Activated CD4-positive, alpha-beta T cell treated with anti-CD3 and anti-CD28 coated beads, Interleukin-2, Interleukin-6, amounts not matched to agents 100 ng/mL and 50 ng/mL, durations not matched to agents 16 hours and 8 hours (primary cell): Measurements from ENCODE around the gene ADAMTS3.
"Not testable (repeated sequence)": the region's sequence is repeated elsewhere in the genome, so short reads cannot be mapped to it uniquely, and the experiment has no call there.

Experiments used
- DNase-seq: peaks from one replicate; pipeline ENCODE4 v3.0.0-alpha.2; 2020

Gene ADAMTS3

GRCh38 chr4:72546456-72546855, 22.6 kb downstream of the ADAMTS3 start:
- no peak for DNase-seq

DNA sequence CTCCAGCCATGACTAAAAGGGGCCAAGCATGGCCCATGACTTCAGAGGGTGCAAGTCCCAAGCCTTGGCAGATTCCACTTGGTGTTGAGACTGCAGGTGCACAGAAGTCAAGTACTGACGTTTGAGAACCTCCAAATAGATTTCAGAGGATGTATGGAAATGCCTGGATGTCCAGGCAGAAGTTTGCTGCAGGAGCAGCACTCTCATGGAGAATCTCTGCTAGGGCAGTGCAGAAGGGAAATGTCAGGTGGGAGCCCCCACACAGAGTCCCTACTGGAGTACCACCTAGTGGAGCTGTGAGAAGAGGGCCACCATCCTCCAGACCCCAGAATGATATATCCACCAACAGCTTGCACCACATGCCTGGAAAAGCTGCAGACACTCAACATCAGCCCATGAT, 28.3 kb downstream of the ADAMTS3 start:
- DNase-seq: not testable (repeated sequence)

DNA sequence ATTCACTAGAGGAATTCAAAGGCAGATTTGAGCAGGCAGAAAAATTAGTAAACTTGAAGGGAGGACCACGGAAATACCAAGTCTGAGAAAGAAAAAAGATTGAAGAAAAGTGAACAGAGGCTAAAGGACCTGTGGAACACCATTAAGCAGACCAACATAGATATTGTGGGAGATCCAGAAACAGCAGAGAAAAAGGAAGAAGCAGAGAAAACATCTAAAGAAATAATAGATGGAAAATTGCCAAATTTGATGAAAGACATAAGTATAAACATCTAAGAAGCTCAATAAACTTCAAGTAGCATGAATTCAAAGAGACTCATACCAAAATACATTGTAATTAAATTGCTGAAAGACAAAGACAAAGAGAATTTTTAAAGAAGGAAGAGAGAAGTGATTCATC, 31.0 kb downstream of the ADAMTS3 start:
- DNase-seq: no peak

GRCh38 chr4:72536443-72536842, 32.6 kb downstream of the ADAMTS3 start:
- DNase-seq: no peak

GRCh38 chr4:72531768-72532290, 37.2 kb downstream of the ADAMTS3 start:
- no peak for DNase-seq

DNA sequence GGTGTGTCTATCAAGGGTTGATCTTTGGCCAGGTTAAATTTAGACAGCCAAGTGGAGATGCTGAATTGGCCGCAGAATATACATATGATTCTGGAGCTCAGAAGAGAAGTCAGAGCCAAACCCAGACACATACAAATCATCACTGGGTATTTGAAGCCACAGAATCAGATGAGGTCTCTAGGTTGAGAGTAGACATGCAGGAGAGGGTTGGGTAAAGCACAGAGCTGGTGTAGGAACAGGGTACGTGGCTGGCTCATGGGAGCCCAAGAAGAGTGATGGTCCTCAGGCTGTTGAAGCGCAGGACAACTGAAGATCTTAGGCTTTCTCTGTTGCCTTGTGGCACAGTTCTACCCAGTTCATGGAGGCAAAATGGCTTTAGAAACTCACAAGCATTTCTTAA, 37.7 kb downstream of the ADAMTS3 start:
- DNase-seq: no peak

DNA sequence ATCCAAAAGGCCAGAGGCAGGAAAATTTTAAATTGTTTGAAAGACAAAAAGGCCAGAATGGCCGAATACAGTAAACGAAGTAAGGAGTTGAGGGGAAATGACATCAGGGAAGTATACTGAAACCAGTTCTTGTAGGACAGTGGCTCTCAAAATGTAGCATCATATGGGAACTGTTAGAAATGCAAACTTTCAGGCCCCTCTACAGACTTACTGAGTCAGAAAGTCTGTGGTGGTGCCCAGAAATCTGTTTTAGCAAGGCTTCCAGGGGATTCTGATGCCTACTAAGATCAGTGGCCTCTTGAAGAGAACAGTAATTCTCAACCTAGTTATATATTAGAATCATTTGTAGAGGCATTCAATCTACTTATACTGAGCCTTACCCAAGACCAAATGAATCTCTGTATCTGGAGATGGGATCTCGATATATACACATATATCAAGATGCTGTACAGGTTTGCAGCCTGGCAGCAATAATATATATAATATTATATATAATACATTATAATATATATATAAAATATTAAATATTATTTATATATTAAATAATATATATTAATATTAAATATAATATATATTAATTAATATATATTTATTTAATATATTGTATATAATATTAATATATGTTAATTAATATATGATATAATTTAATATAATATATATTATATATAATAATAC, 39.7 kb downstream of the ADAMTS3 start:
- DNase-seq: peak; percentile 2

DNA sequence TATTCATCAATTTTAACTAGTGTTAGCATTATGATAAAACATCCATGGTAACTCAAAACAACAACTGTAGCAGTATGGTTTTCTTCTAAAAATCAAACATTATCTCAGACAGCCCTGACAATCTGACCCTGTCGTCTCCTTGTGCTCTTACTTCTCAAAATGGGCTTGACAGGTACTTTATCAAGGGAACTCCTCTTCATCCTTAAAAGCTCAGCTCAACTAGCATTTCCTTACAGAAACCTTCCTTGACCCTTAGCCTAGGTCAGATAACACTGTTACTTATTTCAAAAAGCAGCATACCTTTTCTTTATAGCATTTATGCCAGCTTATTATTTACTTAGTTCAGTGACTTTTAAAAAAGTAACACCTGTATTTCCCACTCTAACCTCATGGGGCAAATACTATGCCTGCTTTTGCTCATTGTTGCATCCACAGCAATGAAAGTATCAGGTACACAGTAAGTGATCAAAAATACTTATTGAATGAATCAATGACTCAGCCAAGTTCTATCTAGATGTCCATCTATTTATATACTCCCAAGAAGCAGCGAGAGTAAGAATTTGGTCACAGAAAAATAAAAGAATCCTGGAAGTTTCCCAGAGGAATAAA, 41.9 kb downstream of the ADAMTS3 start:
- DNase-seq: no peak

GRCh38 chr4:72525938-72526337, 43.1 kb downstream of the ADAMTS3 start:
- no peak for DNase-seq

DNA sequence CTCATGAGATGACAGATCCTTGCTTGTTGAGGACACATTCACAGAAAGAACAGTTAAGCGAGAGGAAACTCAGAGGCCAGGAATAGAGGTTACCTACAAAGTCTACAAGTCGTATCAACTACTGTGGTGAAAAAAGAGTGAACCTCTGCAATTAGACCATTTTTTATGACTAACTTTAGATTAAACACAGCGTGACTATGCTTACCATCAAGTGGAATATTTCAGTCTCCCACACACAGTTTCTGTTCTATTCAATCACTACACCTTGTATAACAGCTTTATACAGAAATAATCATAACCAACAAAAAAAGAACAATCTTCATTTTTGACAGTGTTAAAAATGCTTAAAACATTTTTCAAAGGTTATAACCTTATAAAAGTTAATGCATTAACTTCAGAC, 46.6 kb downstream of the ADAMTS3 start:
- DNase-seq: no peak

DNA sequence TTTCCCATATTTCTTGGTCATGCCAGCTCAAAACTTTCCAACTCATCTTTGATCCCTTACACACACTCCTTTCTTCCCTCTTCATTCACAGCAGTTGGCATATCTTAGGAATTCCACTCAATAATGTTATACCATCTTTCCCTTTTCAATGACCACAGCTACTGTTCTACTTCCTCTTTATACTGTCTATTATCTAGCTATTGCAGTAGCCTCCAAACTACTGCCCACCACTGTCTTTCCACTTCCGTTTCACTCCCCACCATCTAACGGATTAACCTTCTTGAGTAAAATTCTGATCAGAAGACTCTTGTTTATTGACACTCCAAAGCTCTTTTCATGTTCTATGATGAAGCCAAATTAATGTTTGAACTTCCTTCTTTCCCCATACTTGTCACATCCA, 55.8 kb downstream of the ADAMTS3 start:
- DNase-seq: no peak

GRCh38 chr4:72507860-72508419, 61.1 kb downstream of the ADAMTS3 start:
- no peak for DNase-seq

DNA sequence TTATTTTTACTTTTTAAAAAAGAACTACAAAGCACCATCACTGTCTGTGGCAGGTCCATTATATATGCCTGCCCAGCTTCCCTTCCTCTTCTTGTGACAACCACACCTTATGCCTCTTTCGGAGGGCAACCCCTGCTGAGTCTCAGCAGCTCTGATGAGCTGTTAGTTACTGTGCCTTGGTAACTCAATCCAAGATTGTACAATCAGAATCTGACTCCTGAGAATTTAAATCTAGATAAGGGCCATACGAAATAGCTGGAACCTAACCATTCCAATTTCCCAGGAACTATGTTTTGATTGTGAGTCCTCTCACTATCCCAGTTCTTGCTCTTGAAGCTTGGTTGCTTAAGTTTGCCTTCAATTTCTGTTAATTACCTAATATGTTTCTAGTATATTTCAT, 61.9 kb downstream of the ADAMTS3 start:
- DNase-seq: no peak

DNA sequence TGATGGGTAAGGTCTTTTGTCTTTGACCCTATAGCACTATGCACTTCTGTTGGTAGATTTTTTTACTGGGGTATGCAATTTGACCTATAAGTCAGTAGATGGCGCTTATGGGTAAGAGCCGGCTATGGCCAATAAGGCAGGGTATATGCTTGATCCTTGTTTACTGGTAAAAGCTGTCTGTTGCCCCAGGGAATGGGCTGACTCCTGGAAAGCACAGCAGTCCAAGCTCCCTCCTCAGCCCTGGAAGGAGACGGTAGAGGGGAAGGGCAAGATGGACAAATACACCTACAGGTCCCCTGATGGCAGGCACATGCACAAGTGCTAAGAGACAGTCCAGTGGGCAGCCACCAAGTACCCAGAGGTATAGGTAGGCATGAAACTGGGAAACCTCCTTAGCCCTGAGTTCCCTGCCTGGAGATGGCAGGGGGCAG, 63.7 kb downstream of the ADAMTS3 start:
- peak; percentile 19 for DNase-seq

- DNase-seq: no peak
Measured at GRCh38 chr4:72500214-72500613, 68.8 kb downstream of the ADAMTS3 start.

DNA sequence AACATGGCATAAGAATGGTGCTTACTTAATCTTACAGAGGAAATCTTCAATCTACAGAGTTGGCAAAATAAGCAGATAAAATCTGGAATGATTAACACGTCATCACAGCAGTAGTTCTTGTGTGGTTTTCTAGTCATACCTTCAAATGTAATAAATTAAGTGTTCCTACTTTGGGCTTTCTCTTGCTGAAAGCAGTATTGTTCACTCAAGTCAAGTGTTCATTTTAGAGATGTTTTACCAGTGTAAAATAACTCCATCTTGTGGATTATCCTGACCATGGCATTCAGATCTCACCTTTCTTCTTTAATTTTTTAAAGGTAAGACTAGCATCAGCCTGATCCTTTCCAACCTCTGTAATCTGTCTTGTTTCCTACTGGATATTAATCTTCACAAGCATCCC, 72.9 kb downstream of the ADAMTS3 start:
- DNase-seq: no peak

- DNase-seq: no peak
Measured at GRCh38 chr4:72494156-72494555, 74.9 kb downstream of the ADAMTS3 start.

DNA sequence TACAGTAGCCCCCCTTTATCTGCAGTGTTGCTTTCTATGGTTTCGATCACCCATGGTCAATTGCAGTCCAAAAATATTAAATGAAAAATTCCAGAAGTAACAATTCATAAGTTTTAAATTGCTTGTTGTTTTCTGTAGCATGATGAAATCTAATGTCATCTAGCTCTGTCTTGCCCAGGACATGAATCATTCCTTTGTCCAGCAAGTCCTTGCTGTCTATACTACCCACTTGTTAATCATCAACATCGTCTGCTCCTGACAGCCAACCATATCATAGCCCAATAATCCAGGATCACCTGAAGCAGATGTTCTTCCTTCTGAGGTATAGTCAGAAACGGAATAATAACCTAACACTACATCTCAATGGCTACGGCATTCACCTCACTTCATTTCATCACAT, 79.8 kb downstream of the ADAMTS3 start:
- DNase-seq: no peak

- DNase-seq: no peak
Measured at GRCh38 chr4:72486991-72487390, 82.0 kb downstream of the ADAMTS3 start.

- no peak for DNase-seq
Measured at GRCh38 chr4:72484981-72485380, 84.0 kb downstream of the ADAMTS3 start.

DNA sequence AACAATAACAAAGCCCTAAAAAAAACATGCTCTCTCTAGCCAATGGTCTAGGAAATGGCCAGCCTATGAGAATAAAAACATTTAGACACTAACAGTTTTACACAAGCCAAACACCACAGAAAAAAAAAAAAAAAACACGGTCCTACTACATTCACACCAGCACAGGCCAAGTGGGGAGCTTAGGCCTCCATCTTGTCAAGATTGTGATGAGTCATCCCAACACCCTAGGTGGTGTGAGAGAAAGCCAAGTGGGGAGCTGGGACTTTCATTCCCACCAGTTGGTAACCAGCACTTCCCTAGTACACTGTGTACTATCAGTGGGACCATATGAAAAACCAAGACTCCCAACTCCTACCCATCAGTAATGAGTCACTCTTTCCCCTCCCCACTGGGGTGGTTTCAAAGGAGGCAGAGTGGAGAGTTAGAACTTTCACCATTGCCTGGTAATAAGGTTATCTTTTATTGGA, 95.6 kb downstream of the ADAMTS3 start:
- DNase-seq: no peak

DNA sequence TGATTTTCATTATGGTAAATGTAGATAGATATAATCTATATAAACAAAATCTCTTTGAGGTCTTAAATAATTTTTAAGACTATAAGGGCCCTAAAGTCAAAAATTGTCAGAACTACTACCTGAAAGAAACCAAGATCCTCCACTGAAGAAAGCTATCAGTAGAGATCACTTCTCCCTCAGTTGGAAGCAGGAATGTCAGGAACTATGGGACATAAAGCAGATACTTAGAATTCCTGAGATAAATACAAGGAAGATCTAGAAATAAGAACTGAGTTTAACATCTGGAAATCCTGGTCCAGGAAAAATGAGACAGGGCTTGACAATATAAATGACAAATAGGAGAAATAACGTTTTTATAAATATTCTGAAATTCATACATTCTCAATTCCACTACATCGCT, 97.2 kb downstream of the ADAMTS3 start:
- no peak for DNase-seq

DNA sequence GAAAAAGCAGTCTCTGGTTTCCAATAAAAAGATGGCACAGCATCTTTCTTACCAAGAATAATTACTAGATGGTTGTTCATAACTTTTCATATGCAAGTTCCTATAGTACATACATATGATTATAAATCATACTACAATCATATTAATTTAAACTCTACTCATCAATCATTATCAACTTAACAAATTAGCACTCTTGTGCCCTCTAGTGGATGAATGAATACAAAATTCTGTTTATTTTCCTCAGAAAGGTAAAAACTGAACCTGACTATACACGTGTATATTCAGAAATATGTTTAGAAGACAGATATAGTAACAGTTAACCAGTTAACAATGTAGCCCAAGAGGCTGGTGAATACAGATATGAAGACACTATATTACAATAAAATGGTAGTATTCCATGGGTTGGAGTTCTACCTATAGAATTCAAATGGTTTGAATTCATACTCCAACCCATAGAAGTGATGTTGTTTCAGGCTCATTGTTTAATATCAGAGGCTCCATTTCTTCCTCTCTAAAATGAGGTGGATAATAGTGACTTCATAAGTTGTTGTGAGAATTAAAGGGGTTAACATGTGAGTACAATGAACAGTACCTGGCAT, 100.0 kb downstream of the ADAMTS3 start:
- DNase-seq: peak; percentile 23

- no peak for DNase-seq
Measured at GRCh38 chr4:72467633-72468032, 101.4 kb downstream of the ADAMTS3 start.
